Mesodermal cell (in vitro differentiated cells): Measurements from ENCODE around the gene GATB.

Source experiments
- H3K27ac ChIP-seq: 2 replicates; pipeline ENCODE4 v1.7.0; 2013; ENCODE audit warnings: mild to moderate bottlenecking, low read depth, low read length, moderate library complexity; ENCODE audit not compliant: severe bottlenecking
- H3K36me3 ChIP-seq: 2 replicates; pipeline ENCODE4 v1.7.1; 2013; ENCODE audit warnings: mild to moderate bottlenecking, low read length, moderate library complexity; ENCODE audit not compliant: control insufficient read depth, insufficient read depth
- H3K4me1 ChIP-seq: one replicate; pipeline ENCODE4 v1.7.1; 2013; ENCODE audit warnings: mild to moderate bottlenecking, low read length; ENCODE audit not compliant: insufficient read depth, control insufficient read depth, poor library complexity, severe bottlenecking
- H3K4me3 ChIP-seq: 2 replicates; pipeline ENCODE4 v1.7.0; 2013; ENCODE audit warnings: low read length, control low read depth, mild to moderate bottlenecking; ENCODE audit not compliant: insufficient read depth, poor library complexity, severe bottlenecking; ENCODE audit errors: extremely low read depth
- H3K9me3 ChIP-seq: 2 replicates; pipeline ENCODE4 v1.7.1; 2013; ENCODE audit warnings: mild to moderate bottlenecking, low read length, moderate library complexity; ENCODE audit not compliant: control insufficient read depth
- WGBS, 2 experiments: methylation state at CpG; one replicate each; pipeline ENCODE4 v1.1.5; 2013; ENCODE audit warnings: missing lambda C conversion rate in 2 of 2; ENCODE audit not compliant: insufficient coverage in 2 of 2; 5-methylcytosine and 5-hydroxymethylcytosine counted together

GATB gene

DNA sequence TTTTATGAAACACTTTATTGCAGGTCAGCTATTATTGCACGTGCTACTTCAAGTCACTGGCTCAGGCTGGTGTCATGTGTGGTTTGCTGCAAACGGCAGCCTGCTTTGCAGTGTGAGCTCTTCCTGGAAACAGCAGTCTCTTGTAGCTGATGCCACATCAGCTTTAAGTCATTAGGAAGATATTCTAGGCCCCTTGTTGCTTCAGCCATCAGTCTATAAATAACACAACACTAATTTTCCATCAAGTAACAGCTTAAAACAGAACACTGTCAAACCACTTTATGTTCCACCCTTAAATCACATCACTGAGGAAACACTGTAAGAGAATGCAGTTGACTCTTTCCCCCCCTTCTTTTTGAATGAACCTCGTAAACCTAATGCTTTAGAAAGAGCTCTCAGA is 93.8 kb downstream of the GATB start:
- Histone ChIP-seq H3K27ac (no peak overlapping the region), H3K36me3 (no peaks in the 10 kb centered on the region), H3K4me1 (peaks cover 18% of the 10 kb centered on the region), H3K9me3 (no peaks in the 10 kb centered on the region), H3K4me3 (no peak overlapping the region)
- 53 to 78% methylated on average over 2 of the region's 3 CpGs for WGBS, 2 experiments

- no peak overlapping the region for H3K27ac ChIP-seq
- 67% methylated on average over 4 of the region's 5 CpGs; no CpG with 5 or more reads in 1 of the 2 experiments for WGBS, 2 experiments
Observed at GRCh38 chr4:151666501-151666900, 94.3 kb downstream of the GATB start.

GRCh38 chr4:151665785-151666127 is 95.1 kb downstream of the GATB start:
- WGBS, 2 experiments, result 100% methylated on average over 1 of the region's 9 CpGs
- Histone ChIP-seq H3K9me3 (no peaks in the 10 kb centered on the region), H3K36me3 (no peaks in the 10 kb centered on the region), H3K4me1 (peaks cover 6% of the 10 kb centered on the region), H3K4me3 (no peak overlapping the region), H3K27ac (no peak overlapping the region)

More at GRCh38 chr4:151666501-151666900, 94.3 kb downstream of the GATB start:
- Histone ChIP-seq H3K9me3 (no peaks in the 10 kb centered on the region), H3K36me3 (no peaks in the 10 kb centered on the region), H3K4me1 (peaks cover 13% of the 10 kb centered on the region), H3K4me3 (no peak overlapping the region)

GRCh38 chr4:151665022-151665784 is 95.6 kb downstream of the GATB start:
- WGBS, 2 experiments, result 90 to 98% methylated on average over 9 to 12 of the region's 12 CpGs

GRCh38 chr4:151664289-151664688 is 96.5 kb downstream of the GATB start:
- peaks cover 2% of the 10 kb centered on the region for H3K4me1 ChIP-seq
- no peak overlapping the region for H3K27ac ChIP-seq
- 93 to 100% methylated on average over 1 to 2 of the region's 2 CpGs for WGBS, 2 experiments
- H3K4me3 ChIP-seq, result no peak overlapping the region
- no peaks in the 10 kb centered on the region for H3K9me3 ChIP-seq
- H3K36me3 ChIP-seq, result no peaks in the 10 kb centered on the region

More at GRCh38 chr4:151665022-151665784, 95.6 kb downstream of the GATB start:
- Histone ChIP-seq H3K9me3 (no peaks in the 10 kb centered on the region), H3K27ac (no peak overlapping the region), H3K36me3 (no peaks in the 10 kb centered on the region), H3K4me1 (peaks cover 2% of the 10 kb centered on the region), H3K4me3 (no peak overlapping the region)

DNA sequence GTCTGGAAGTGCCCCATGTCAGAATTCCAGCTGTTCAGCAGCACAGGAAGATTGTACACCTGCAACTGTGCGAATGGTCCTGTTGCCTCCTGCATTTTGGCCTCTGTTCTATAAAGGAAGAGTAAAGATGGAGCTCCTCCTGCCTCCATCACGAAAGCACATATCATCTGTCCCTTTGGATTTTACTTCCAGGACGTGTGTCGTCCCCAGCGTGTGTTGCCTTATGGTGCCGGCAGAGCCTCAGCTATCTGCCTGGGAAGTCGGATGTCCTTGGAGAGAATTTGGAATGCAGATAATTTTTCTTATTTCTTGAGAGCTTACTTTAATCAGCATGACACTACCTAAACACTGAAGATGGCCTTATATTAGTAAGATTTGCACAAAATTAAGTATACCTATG is 97.7 kb downstream of the GATB start:
- no peak overlapping the region for H3K4me3 ChIP-seq
- H3K27ac ChIP-seq, result no peak overlapping the region
- no peaks in the 10 kb centered on the region for H3K36me3 ChIP-seq
- 94 to 95% methylated on average over 2 to 7 of the region's 7 CpGs for WGBS, 2 experiments
- peaks cover 2% of the 10 kb centered on the region for H3K4me1 ChIP-seq
- H3K9me3 ChIP-seq, result no peaks in the 10 kb centered on the region

GRCh38 chr4:151661873-151662272 is 98.9 kb downstream of the GATB start:
- WGBS, 2 experiments, result 88 to 100% methylated on average over 7 of the region's 7 CpGs
- no peak overlapping the region for H3K4me3 ChIP-seq
- no peaks in the 10 kb centered on the region for H3K9me3 ChIP-seq
- H3K27ac ChIP-seq, result no peak overlapping the region
- H3K36me3 ChIP-seq, result no peaks in the 10 kb centered on the region
- H3K4me1 ChIP-seq, result no peaks in the 10 kb centered on the region

GRCh38 chr4:151660676-151661075 is 100.1 kb downstream of the GATB start:
- no peaks in the 10 kb centered on the region for H3K4me1 ChIP-seq
- H3K27ac ChIP-seq, result no peak overlapping the region
- no peak overlapping the region for H3K4me3 ChIP-seq
- H3K36me3 ChIP-seq, result no peaks in the 10 kb centered on the region
- H3K9me3 ChIP-seq, result no peaks in the 10 kb centered on the region

- Histone ChIP-seq H3K4me3 (no peak overlapping the region), H3K27ac (peak overlapping the region; percentile 5), H3K4me1 (no peaks in the 10 kb centered on the region), H3K36me3 (no peaks in the 10 kb centered on the region), H3K9me3 (no peaks in the 10 kb centered on the region)
- WGBS, 2 experiments, result 89 to 90% methylated on average over 9 to 12 of the region's 12 CpGs
Observed at GRCh38 chr4:151659601-151660364, 101.0 kb downstream of the GATB start.

GRCh38 chr4:151658959-151659600 is 101.7 kb downstream of the GATB start:
- Histone ChIP-seq H3K4me3 (no peak overlapping the region), H3K9me3 (no peaks in the 10 kb centered on the region), H3K4me1 (no peaks in the 10 kb centered on the region), H3K27ac (peak overlapping the region; percentile 11), H3K36me3 (no peaks in the 10 kb centered on the region)

- no peaks in the 10 kb centered on the region for H3K4me1 ChIP-seq
- no peak overlapping the region for H3K4me3 ChIP-seq
- H3K36me3 ChIP-seq, result no peaks in the 10 kb centered on the region
- no peaks in the 10 kb centered on the region for H3K9me3 ChIP-seq
- 91 to 100% methylated on average over 2 to 4 of the region's 5 CpGs for WGBS, 2 experiments
- no peak overlapping the region for H3K27ac ChIP-seq
Observed at GRCh38 chr4:151657896-151658295, 102.9 kb downstream of the GATB start.
